ENCODE results near the gene CRYL1. TPM values are rescaled to one million over a fixed set of nuclear protein-coding genes. Genes with fewer than 3 reads are reported as not detected.

CRYL1 gene
- total RNA-seq, 6 donors from 2014 or later = 22.2 to 38.9 (median 28.7) TPM

GRCh38 chr13:20391597-20392452 lies 133.8 kb downstream of the CRYL1 start:
- DNase-seq (peak in 1 of 2 donors; percentile 76), ATAC-seq (ENCODE audit: low FRiP score in 2 of 2) (no peak)
- no peaks in the 10 kb centered on the region for H3K27me3 ChIP-seq
- TF ChIP-seq POLR2AphosphoS5 (IDR thresholded peaks at IDR 0.05) = no peak
- no peak for TF ChIP-seq CTCF (IDR thresholded peaks at IDR 0.05)
- TF ChIP-seq EP300 (IDR thresholded peaks at IDR 0.05) = no peak
- TF ChIP-seq POLR2A (IDR thresholded peaks at IDR 0.05) = no peak
- H3K4me3 ChIP-seq = no peak overlapping the region
- H3K4me1 ChIP-seq = no peaks in the 10 kb centered on the region
- H3K27ac ChIP-seq = no peak overlapping the region
- no peaks in the 10 kb centered on the region for H3K36me3 ChIP-seq
- WGBS, 2 donors = 92 to 95% methylated on average over 27 to 69 of the region's 69 CpGs
- H3K9me3 ChIP-seq = no peaks in the 10 kb centered on the region

GRCh38 chr13:20390526-20391175 lies 135.0 kb downstream of the CRYL1 start:
- no peaks in the 10 kb centered on the region for H3K27me3 ChIP-seq
- WGBS, 2 donors = 80 to 95% methylated on average over 8 to 11 of the region's 26 CpGs
- H3K27ac ChIP-seq = no peak overlapping the region
- no peaks in the 10 kb centered on the region for H3K36me3 ChIP-seq
- no peak overlapping the region for H3K4me3 ChIP-seq
- TF ChIP-seq EP300 (IDR thresholded peaks at IDR 0.05) (no peak), CTCF (IDR thresholded peaks at IDR 0.05) (no peak), POLR2A (IDR thresholded peaks at IDR 0.05) (no peak), POLR2AphosphoS5 (IDR thresholded peaks at IDR 0.05) (no peak)
- no peaks in the 10 kb centered on the region for H3K9me3 ChIP-seq
- H3K4me1 ChIP-seq = no peaks in the 10 kb centered on the region
- ATAC-seq (ENCODE audit: low FRiP score in 2 of 2) = no peak
- peak in 1 of 2 donors; percentile 73 for DNase-seq

GRCh38 chr13:20389696-20390525 lies 135.7 kb downstream of the CRYL1 start:
- DNase-seq (no peak), ATAC-seq (ENCODE audit: low FRiP score in 2 of 2) (no peak)
- no peak overlapping the region for H3K27ac ChIP-seq
- no peaks in the 10 kb centered on the region for H3K4me1 ChIP-seq
- H3K36me3 ChIP-seq = no peaks in the 10 kb centered on the region
- 74 to 84% methylated on average over 13 of the region's 13 CpGs for WGBS, 2 donors
- no peaks in the 10 kb centered on the region for H3K9me3 ChIP-seq
- H3K27me3 ChIP-seq = no peaks in the 10 kb centered on the region
- TF ChIP-seq EP300 (IDR thresholded peaks at IDR 0.05) = no peak
- no peak overlapping the region for H3K4me3 ChIP-seq

GRCh38 chr13:20388184-20388583 lies 137.5 kb downstream of the CRYL1 start:
- H3K4me1 ChIP-seq = no peaks in the 10 kb centered on the region
- no peaks in the 10 kb centered on the region for H3K36me3 ChIP-seq
- ATAC-seq (ENCODE audit: low FRiP score in 2 of 2) (peak in 1 of 2 donors; percentile 56), DNase-seq (no peak)
- no peaks in the 10 kb centered on the region for H3K27me3 ChIP-seq
- H3K27ac ChIP-seq = no peak overlapping the region
- H3K9me3 ChIP-seq = no peaks in the 10 kb centered on the region
- WGBS, 2 donors = 86 to 88% methylated on average over 2 of the region's 2 CpGs
- TF ChIP-seq EP300 (IDR thresholded peaks at IDR 0.05) = no peak
- no peak for TF ChIP-seq POLR2A (IDR thresholded peaks at IDR 0.05)
- TF ChIP-seq POLR2AphosphoS5 (IDR thresholded peaks at IDR 0.05) = no peak
- no peak for TF ChIP-seq CTCF (IDR thresholded peaks at IDR 0.05)
- H3K4me3 ChIP-seq = no peak overlapping the region

GRCh38 chr13:20387441-20387971 lies 138.2 kb downstream of the CRYL1 start:
- ATAC-seq (ENCODE audit: low FRiP score in 2 of 2) (no peak), DNase-seq (no peak)
- H3K9me3 ChIP-seq = no peaks in the 10 kb centered on the region
- WGBS, 2 donors = 44 to 62% methylated on average over 8 of the region's 8 CpGs
- no peaks in the 10 kb centered on the region for H3K36me3 ChIP-seq
- no peaks in the 10 kb centered on the region for H3K27me3 ChIP-seq
- H3K4me1 ChIP-seq = no peaks in the 10 kb centered on the region
- TF ChIP-seq POLR2AphosphoS5 (IDR thresholded peaks at IDR 0.05) = no peak
- TF ChIP-seq EP300 (IDR thresholded peaks at IDR 0.05) = no peak
- TF ChIP-seq POLR2A (IDR thresholded peaks at IDR 0.05) = no peak
- no peak for TF ChIP-seq CTCF (IDR thresholded peaks at IDR 0.05)
- H3K27ac ChIP-seq = no peak overlapping the region
- H3K4me3 ChIP-seq = no peak overlapping the region
